RPMI8226 (cell line): Measurements from ENCODE around the gene ZNF708.
"Not testable (repeated sequence)": the region's sequence is repeated elsewhere in the genome, so short reads cannot be mapped to it uniquely, and the experiment has no call there.

Experiments
- DNase-seq: peaks from one replicate; pipeline ENCODE4 v3.0.0-alpha.2; 2015

The ZNF708 gene

GRCh38 chr19:21259421-21260124 lies 69.6 kb downstream of the ZNF708 start:
- DNase-seq, result not testable (repeated sequence)

GRCh38 chr19:21256722-21257121 lies 72.5 kb downstream of the ZNF708 start:
- peak; percentile 37 for DNase-seq
